OCI-LY7 (cell line): Measurements from ENCODE around the gene DISP2.

ENCODE experiments used
- EZH2phosphoT487 ChIP-seq: fragments of 200-600 bp; sonication (generic); IDR thresholded peaks from 2 replicates; pipeline ENCODE4 v1.6.1; 2018; ENCODE audit warnings: low read depth, borderline replicate concordance, mild to moderate bottlenecking, mixed run types, antibody characterized with exemption, low read length, moderate library complexity, mixed read lengths
- TF ChIP-seq, protein P1 (sequence below): fragments of 200-600 bp; sonication (generic); conservative IDR thresholded peaks from 2 replicates; pipeline ENCODE4 v1.5.1; 2014; ENCODE audit warnings: mild to moderate bottlenecking, antibody characterized with exemption, low read length, moderate library complexity, mixed read lengths

DNA sequence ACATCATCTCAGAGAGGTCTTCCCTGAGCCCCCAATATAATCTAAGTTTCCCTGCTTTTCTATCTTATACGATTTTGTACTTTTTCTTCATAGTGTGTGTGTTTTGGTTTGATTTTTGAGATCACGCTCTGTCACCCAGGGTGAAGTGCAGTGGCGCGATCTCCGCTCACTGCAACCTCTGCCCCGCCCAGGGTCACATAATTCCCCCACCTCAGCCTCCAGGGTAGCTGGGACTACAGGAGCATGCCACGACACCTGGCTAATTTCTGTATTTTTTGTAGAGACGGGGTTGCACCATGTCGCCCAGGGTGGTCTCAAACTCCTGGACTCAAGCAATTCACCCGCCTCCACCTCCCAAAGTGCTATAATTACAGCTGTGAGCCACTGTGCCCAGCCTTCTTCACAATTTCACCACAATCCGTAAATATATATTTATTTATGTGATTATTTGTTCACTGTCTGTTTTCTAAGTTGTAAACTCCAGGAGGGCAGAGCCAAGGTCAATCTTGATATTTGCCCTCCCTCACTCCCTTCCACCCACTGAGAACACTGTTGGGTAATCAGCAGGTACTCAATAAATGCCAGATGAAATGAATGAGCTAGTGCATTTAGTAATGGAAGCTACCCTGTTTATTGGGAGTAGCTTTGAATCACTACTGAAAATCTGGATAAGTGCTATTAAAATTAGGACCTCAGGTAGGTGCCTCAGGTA is 24.0 kb downstream of the DISP2 start:
- TF ChIP-seq, protein P1, sequence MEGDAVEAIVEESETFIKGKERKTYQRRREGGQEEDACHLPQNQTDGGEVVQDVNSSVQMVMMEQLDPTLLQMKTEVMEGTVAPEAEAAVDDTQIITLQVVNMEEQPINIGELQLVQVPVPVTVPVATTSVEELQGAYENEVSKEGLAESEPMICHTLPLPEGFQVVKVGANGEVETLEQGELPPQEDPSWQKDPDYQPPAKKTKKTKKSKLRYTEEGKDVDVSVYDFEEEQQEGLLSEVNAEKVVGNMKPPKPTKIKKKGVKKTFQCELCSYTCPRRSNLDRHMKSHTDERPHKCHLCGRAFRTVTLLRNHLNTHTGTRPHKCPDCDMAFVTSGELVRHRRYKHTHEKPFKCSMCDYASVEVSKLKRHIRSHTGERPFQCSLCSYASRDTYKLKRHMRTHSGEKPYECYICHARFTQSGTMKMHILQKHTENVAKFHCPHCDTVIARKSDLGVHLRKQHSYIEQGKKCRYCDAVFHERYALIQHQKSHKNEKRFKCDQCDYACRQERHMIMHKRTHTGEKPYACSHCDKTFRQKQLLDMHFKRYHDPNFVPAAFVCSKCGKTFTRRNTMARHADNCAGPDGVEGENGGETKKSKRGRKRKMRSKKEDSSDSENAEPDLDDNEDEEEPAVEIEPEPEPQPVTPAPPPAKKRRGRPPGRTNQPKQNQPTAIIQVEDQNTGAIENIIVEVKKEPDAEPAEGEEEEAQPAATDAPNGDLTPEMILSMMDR: no peak
- TF ChIP-seq EZH2phosphoT487: no peak
